Endothelial cell (in vitro differentiated cells): Measurements from ENCODE around the gene STC2. TPM values are rescaled to one million over a fixed set of nuclear protein-coding genes. Genes with fewer than 3 reads are reported as not detected.

ENCODE experiments used
- DNase-seq: peaks from one replicate; pipeline ENCODE4 v3.0.0; 2021; ENCODE audit warnings: low spot score
- H3K27ac Mint-ChIP-seq: one replicate; pipeline ENCODE4 v1.8.0; 2021; ENCODE audit warnings: mixed read lengths, inconsistent platforms; ENCODE audit not compliant: unreplicated experiment
- H3K27me3 Mint-ChIP-seq: one replicate; pipeline ENCODE4 v1.8.0; 2021; ENCODE audit warnings: mild to moderate bottlenecking, moderate library complexity, mixed read lengths, inconsistent platforms; ENCODE audit not compliant: unreplicated experiment
- H3K36me3 Mint-ChIP-seq: one replicate; pipeline ENCODE4 v1.8.0; 2021; ENCODE audit warnings: mild to moderate bottlenecking, low read depth, mixed read lengths, inconsistent platforms; ENCODE audit not compliant: unreplicated experiment
- H3K4me1 Mint-ChIP-seq: one replicate; pipeline ENCODE4 v1.8.0; 2021; ENCODE audit warnings: mild to moderate bottlenecking, mixed read lengths, inconsistent platforms; ENCODE audit not compliant: unreplicated experiment
- H3K4me3 Mint-ChIP-seq: one replicate; pipeline ENCODE4 v1.8.0; 2021; ENCODE audit warnings: mild to moderate bottlenecking, mixed read lengths, inconsistent platforms; ENCODE audit not compliant: unreplicated experiment
- H3K9me3 Mint-ChIP-seq: one replicate; pipeline ENCODE4 v1.8.0; 2021; ENCODE audit warnings: mixed read lengths, inconsistent platforms; ENCODE audit not compliant: unreplicated experiment
- total RNA-seq: library from RNA; stranded (reverse); fragmentation: NEBNext Ultra II Directional; extraction: Animal tissue kit (Norgen Biotek cat#: 25700); gene quantifications from one replicate; pipeline ENCODE4 v1.2.1, GENCODE V29; 2021; ENCODE audit not compliant: unreplicated experiment
- TF ChIP-seq, protein P1 (sequence below): fragments of 200-600 bp; sonication (generic); IDR thresholded peaks from one replicate; pipeline ENCODE4 v1.5.0; 2021; ENCODE audit warnings: antibody characterized with exemption; ENCODE audit not compliant: unreplicated experiment

STC2 gene
- total RNA-seq, 1 donor from 2014 or later = 3.6 TPM

DNA sequence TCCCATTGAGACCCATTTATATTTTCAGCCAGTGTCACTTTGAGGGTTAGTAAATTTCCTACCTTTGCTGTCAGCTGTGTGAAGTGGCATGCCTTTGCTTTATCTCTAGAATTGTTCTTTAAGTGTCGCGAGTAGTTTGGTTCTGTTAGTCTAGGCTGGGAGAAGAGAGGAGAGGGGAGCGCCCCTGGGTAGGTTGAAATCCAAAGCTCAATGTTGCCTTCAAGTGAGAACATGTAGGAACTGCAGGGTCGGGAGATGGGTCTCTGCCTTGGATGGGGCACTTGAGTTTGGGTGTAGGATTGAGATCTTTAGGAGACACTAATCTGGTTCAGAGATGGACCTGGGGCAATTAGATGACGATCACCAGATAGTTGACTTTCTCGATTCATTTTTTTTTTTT is 46.3 kb downstream of the STC2 start:
- TF ChIP-seq, protein P1, sequence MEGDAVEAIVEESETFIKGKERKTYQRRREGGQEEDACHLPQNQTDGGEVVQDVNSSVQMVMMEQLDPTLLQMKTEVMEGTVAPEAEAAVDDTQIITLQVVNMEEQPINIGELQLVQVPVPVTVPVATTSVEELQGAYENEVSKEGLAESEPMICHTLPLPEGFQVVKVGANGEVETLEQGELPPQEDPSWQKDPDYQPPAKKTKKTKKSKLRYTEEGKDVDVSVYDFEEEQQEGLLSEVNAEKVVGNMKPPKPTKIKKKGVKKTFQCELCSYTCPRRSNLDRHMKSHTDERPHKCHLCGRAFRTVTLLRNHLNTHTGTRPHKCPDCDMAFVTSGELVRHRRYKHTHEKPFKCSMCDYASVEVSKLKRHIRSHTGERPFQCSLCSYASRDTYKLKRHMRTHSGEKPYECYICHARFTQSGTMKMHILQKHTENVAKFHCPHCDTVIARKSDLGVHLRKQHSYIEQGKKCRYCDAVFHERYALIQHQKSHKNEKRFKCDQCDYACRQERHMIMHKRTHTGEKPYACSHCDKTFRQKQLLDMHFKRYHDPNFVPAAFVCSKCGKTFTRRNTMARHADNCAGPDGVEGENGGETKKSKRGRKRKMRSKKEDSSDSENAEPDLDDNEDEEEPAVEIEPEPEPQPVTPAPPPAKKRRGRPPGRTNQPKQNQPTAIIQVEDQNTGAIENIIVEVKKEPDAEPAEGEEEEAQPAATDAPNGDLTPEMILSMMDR = peak; percentile 29
- H3K4me3 Mint-ChIP-seq = no peak overlapping the region
- peak; percentile 36 for DNase-seq

DNA sequence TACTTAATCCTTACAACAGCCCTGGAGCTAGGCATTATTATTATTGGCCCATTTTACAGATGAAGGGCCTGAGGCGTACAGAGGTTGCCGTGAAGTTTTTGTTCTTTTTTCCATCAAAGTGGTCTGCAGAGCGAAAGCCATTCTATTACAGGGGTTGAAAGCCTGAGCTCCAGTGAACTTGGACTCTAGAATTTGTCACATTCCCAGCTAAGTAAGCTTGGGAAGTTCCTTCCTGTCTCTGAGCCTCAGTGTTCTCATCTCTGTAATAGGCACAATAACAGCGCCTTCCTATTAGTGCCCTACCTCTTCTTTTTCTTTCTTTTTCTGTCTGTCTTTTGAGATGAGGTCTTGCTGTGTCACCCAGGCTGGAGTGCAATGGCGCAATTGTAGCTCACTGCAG is 49.0 kb downstream of the STC2 start:
- Mint-ChIP-seq H3K27ac (no peak overlapping the region), H3K27me3 (peaks cover 3% of the 10 kb centered on the region), H3K4me1 (no peaks in the 10 kb centered on the region), H3K4me3 (no peak overlapping the region), H3K9me3 (no peaks in the 10 kb centered on the region), H3K36me3 (no peaks in the 10 kb centered on the region)
- DNase-seq = no peak
- TF ChIP-seq, protein P1 = no peak

More for the DNA sequence above, 46.3 kb downstream of the STC2 start:
- H3K4me1 Mint-ChIP-seq = no peaks in the 10 kb centered on the region
- peaks cover 3% of the 10 kb centered on the region for H3K27me3 Mint-ChIP-seq
- no peaks in the 10 kb centered on the region for H3K36me3 Mint-ChIP-seq
- no peaks in the 10 kb centered on the region for H3K9me3 Mint-ChIP-seq
- H3K27ac Mint-ChIP-seq = no peak overlapping the region

DNA sequence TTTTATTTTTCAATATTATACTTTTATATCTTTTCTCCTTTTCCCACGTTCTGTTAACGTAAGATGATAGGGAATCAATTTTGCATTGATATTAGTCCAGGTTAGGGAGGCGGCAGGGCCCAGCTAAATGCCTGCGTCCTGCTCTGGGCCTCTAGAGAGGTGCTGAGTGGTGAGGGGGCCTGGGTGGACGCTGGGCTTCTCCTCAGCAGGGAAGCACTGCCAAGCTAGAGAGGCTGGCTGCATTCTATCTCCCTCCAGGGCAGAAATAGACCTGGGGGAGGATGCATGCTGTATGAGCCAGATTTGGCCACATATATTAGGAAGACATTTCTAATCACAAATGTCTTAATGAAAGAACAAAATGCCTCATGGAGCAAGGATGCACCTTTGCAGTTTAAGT is 49.6 kb downstream of the STC2 start:
- DNase-seq = no peak
- TF ChIP-seq, protein P1 = no peak
- Mint-ChIP-seq H3K4me3 (no peak overlapping the region), H3K9me3 (no peaks in the 10 kb centered on the region), H3K27ac (no peak overlapping the region), H3K4me1 (no peaks in the 10 kb centered on the region), H3K36me3 (no peaks in the 10 kb centered on the region), H3K27me3 (peaks cover 3% of the 10 kb centered on the region)

DNA sequence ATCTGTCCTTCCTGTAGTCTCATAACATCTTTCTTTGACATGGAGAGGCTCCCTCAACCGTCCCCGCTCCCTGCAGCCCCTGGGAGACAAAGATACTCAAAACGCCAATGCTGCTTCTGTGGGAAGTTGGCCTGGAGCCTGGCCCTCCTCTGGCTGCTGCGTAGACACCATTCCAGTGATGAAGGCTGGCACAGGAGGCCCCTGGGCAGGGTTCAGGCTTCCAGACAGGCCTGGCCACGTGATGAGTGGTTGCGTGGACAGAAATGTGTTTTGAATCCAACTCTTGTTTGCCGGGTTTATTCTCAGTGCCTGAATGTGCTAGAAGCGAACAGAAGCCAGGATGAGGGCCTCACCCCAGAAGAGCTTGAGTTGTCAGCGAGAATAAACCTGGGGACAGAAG is 50.0 kb downstream of the STC2 start:
- Mint-ChIP-seq H3K4me3 (no peak overlapping the region), H3K27ac (no peak overlapping the region), H3K4me1 (no peaks in the 10 kb centered on the region), H3K36me3 (no peaks in the 10 kb centered on the region), H3K27me3 (peaks cover 3% of the 10 kb centered on the region), H3K9me3 (no peaks in the 10 kb centered on the region)
- TF ChIP-seq, protein P1 = no peak
- DNase-seq = no peak

DNA sequence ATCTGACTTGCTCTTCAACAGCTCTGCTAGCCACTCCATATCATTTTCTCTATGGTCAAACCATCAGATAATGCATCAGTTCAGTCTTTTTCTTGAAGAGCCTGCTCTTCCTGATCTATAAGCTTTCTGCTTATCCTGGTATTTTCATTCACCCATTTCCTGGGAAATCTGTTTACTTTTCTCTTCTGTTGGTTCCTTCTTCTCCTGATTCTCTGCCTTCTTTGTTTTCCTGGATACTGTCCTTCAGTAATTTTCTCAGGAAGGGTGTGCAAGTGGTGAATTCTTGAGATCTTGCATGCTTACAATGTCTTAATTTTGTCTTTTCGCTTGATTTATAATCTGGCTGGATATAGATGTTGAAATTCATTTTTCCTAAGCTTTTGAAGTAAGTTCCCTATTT is 53.4 kb downstream of the STC2 start:
- H3K36me3 Mint-ChIP-seq = no peaks in the 10 kb centered on the region
- TF ChIP-seq, protein P1 = no peak
- no peaks in the 10 kb centered on the region for H3K4me1 Mint-ChIP-seq
- no peak overlapping the region for H3K27ac Mint-ChIP-seq
- no peak for DNase-seq
- H3K27me3 Mint-ChIP-seq = peaks cover 2% of the 10 kb centered on the region
- H3K4me3 Mint-ChIP-seq = no peak overlapping the region
- no peaks in the 10 kb centered on the region for H3K9me3 Mint-ChIP-seq
